ENCODE results near the gene EXOSC5. TPM values are rescaled to one million over a fixed set of nuclear protein-coding genes. Genes with fewer than 3 reads are reported as not detected.

EXOSC5 gene
- total RNA-seq, 2 donors from 2014 or later: 15.7 to 23.6 TPM

- Mint-ChIP-seq H3K27me3 (ENCODE audit: insufficient read depth) (no peaks in the 10 kb centered on the region), H3K27ac (no peak overlapping the region), H3K4me3 (no peak overlapping the region), H3K4me1 (no peaks in the 10 kb centered on the region), H3K9me3 (no peaks in the 10 kb centered on the region), H3K36me3 (ENCODE audit: low read depth) (peaks cover 58% of the 10 kb centered on the region)
- Histone ChIP-seq H3K4me1 (ENCODE audit: control insufficient read depth, insufficient read depth, low read length) (no peaks in the 10 kb centered on the region), H3K9me3 (ENCODE audit: control insufficient read depth, low read length) (no peaks in the 10 kb centered on the region), H3K4me3 (ENCODE audit: low read length) (no peak overlapping the region), H3K27me3 (ENCODE audit: control insufficient read depth, insufficient read depth, low read length, poor library complexity, severe bottlenecking) (no peaks in the 10 kb centered on the region), H3K9ac (ENCODE audit: extremely low read depth, low read length, poor library complexity, severe bottlenecking) (no peak overlapping the region), H3K27ac (ENCODE audit: low read depth, low read length) (no peak overlapping the region), H3K36me3 (ENCODE audit: control insufficient read depth, insufficient read depth, low read length) (peaks cover 66% of the 10 kb centered on the region)
- TF ChIP-seq, protein P1, sequence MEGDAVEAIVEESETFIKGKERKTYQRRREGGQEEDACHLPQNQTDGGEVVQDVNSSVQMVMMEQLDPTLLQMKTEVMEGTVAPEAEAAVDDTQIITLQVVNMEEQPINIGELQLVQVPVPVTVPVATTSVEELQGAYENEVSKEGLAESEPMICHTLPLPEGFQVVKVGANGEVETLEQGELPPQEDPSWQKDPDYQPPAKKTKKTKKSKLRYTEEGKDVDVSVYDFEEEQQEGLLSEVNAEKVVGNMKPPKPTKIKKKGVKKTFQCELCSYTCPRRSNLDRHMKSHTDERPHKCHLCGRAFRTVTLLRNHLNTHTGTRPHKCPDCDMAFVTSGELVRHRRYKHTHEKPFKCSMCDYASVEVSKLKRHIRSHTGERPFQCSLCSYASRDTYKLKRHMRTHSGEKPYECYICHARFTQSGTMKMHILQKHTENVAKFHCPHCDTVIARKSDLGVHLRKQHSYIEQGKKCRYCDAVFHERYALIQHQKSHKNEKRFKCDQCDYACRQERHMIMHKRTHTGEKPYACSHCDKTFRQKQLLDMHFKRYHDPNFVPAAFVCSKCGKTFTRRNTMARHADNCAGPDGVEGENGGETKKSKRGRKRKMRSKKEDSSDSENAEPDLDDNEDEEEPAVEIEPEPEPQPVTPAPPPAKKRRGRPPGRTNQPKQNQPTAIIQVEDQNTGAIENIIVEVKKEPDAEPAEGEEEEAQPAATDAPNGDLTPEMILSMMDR (conservative IDR thresholded peaks at IDR 0.05): no peak
- DNase-seq: no peak
- 100% methylated on average over 2 of the region's 2 CpGs for WGBS, 2 experiments (ENCODE audit: insufficient coverage in 1 of 2, insufficient read length in 1 of 2)
Observed at GRCh38 chr19:41344162-41344561, 53.0 kb downstream of the EXOSC5 start.

- H3K4me1 ChIP-seq (ENCODE audit: control insufficient read depth, insufficient read depth, low read length): no peaks in the 10 kb centered on the region
- Mint-ChIP-seq H3K9me3 (no peaks in the 10 kb centered on the region), H3K27me3 (ENCODE audit: insufficient read depth) (no peaks in the 10 kb centered on the region), H3K36me3 (ENCODE audit: low read depth) (peaks cover 52% of the 10 kb centered on the region), H3K4me3 (no peak overlapping the region), H3K27ac (peak overlapping the region; percentile 30), H3K4me1 (no peaks in the 10 kb centered on the region)
- H3K4me3 ChIP-seq (ENCODE audit: low read length): no peak overlapping the region
- H3K9me3 ChIP-seq (ENCODE audit: control insufficient read depth, low read length): no peaks in the 10 kb centered on the region
- 96% methylated on average over 5 to 20 of the region's 20 CpGs for WGBS, 2 experiments (ENCODE audit: insufficient coverage in 1 of 2, insufficient read length in 1 of 2)
- no peaks in the 10 kb centered on the region for H3K27me3 ChIP-seq (ENCODE audit: control insufficient read depth, insufficient read depth, low read length, poor library complexity, severe bottlenecking)
- DNase-seq: peak; percentile 72
- no peak overlapping the region for H3K9ac ChIP-seq (ENCODE audit: extremely low read depth, low read length, poor library complexity, severe bottlenecking)
- TF ChIP-seq, protein P1 (conservative IDR thresholded peaks at IDR 0.05): peak; percentile 60
- H3K36me3 ChIP-seq (ENCODE audit: control insufficient read depth, insufficient read depth, low read length): peaks cover 55% of the 10 kb centered on the region
- H3K27ac ChIP-seq (ENCODE audit: low read depth, low read length): no peak overlapping the region
Observed at GRCh38 chr19:41341669-41342490, 55.3 kb downstream of the EXOSC5 start.

- Histone ChIP-seq H3K36me3 (ENCODE audit: control insufficient read depth, insufficient read depth, low read length) (peaks cover 59% of the 10 kb centered on the region), H3K27me3 (ENCODE audit: control insufficient read depth, insufficient read depth, low read length, poor library complexity, severe bottlenecking) (no peaks in the 10 kb centered on the region), H3K9ac (ENCODE audit: extremely low read depth, low read length, poor library complexity, severe bottlenecking) (no peak overlapping the region), H3K4me1 (ENCODE audit: control insufficient read depth, insufficient read depth, low read length) (no peaks in the 10 kb centered on the region), H3K4me3 (ENCODE audit: low read length) (no peak overlapping the region), H3K9me3 (ENCODE audit: control insufficient read depth, low read length) (no peaks in the 10 kb centered on the region), H3K27ac (ENCODE audit: low read depth, low read length) (no peak overlapping the region)
- H3K4me1 Mint-ChIP-seq: no peaks in the 10 kb centered on the region
- 85 to 86% methylated on average over 4 to 5 of the region's 5 CpGs for WGBS, 2 experiments (ENCODE audit: insufficient coverage in 1 of 2, insufficient read length in 1 of 2)
- H3K4me3 Mint-ChIP-seq: no peak overlapping the region
- no peaks in the 10 kb centered on the region for H3K27me3 Mint-ChIP-seq (ENCODE audit: insufficient read depth)
- TF ChIP-seq, protein P1 (conservative IDR thresholded peaks at IDR 0.05): no peak
- H3K27ac Mint-ChIP-seq: peak overlapping the region; percentile 44
- DNase-seq: no peak
- no peaks in the 10 kb centered on the region for H3K9me3 Mint-ChIP-seq
- peaks cover 49% of the 10 kb centered on the region for H3K36me3 Mint-ChIP-seq (ENCODE audit: low read depth)
Observed at GRCh38 chr19:41339936-41340335, 57.2 kb downstream of the EXOSC5 start.

Other genes with a start within 250 kb of the EXOSC5 start
- gene CYP2S1, start 204.1 kb downstream of the EXOSC5 start, total RNA-seq: 10 to 100 TPM in 1 of 2 donors, 1 to 10 TPM in 1; 8.6 to 26.7 TPM
- gene AXL, start 178.1 kb downstream of the EXOSC5 start, total RNA-seq: 10 to 100 TPM; 10.9 to 14.1 TPM
- 100 to 1,000 TPM; 211 to 225 TPM for gene HNRNPUL1, start 133.0 kb downstream of the EXOSC5 start, total RNA-seq
- gene CCDC97, start 87.2 kb downstream of the EXOSC5 start, total RNA-seq: 10 to 100 TPM; 38.4 to 44.6 TPM
- gene TGFB1, start 43.4 kb downstream of the EXOSC5 start, total RNA-seq: 10 to 100 TPM; 56.3 to 60.1 TPM
- 1 to 10 TPM; 4.5 to 6.2 TPM for gene B9D2, start 33.2 kb downstream of the EXOSC5 start, total RNA-seq
- gene TMEM91, start 20.8 kb downstream of the EXOSC5 start, total RNA-seq: 10 to 100 TPM in 1 of 2 donors, 1 to 10 TPM in 1; 5.7 to 16.5 TPM
- 10 to 100 TPM; 18.0 to 21.6 TPM for gene BCKDHA, start 459 bp upstream of the EXOSC5 start, total RNA-seq
- 1 to 10 TPM; 3.9 to 4.7 TPM for gene B3GNT8, start 30.0 kb upstream of the EXOSC5 start, total RNA-seq
- 10 to 100 TPM; 52.9 to 71.5 TPM for gene DMAC2, start 42.6 kb upstream of the EXOSC5 start, total RNA-seq
- gene ERICH4, start 45.8 kb upstream of the EXOSC5 start, total RNA-seq: not detected
- under 1 TPM; 0.44 to 0.51 TPM for gene CEACAM21, start 178.8 kb upstream of the EXOSC5 start, total RNA-seq
- not detected for gene CEACAM4, start 229.7 kb upstream of the EXOSC5 start, total RNA-seq